Measurements from ENCODE around the gene DNTT.

Gene DNTT

GRCh38 chr10:96275685-96276418 is 28.4 kb upstream of the DNTT start:
- no peak for DNase-seq (ENCODE audit: extremely low read depth in 1 of 2, low read depth in 1 of 2)

GRCh38 chr10:96276426-96276825 is 27.8 kb upstream of the DNTT start:
- DNase-seq (ENCODE audit: extremely low read depth in 1 of 2, low read depth in 1 of 2) = no peak

DNA sequence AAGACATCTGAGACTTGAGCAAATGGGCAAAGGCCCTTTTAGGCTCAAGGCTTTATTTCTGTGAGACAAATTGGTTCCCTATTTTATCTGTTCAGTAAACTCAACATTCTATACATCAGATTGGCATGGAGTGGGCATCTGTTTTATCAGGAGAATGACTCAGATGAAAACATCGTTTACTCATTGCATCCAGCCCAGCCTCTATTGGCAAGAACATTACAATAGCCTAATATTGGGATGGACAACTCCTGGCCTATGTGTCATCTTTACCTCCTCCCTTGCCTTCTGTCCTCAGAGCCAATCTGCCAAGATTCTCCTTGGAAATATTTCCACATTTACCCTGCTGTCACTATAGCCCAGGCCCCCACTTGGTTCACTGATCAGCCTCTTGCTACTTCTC is 27.4 kb upstream of the DNTT start:
- no peak for DNase-seq (ENCODE audit: extremely low read depth in 1 of 2, low read depth in 1 of 2)

DNA sequence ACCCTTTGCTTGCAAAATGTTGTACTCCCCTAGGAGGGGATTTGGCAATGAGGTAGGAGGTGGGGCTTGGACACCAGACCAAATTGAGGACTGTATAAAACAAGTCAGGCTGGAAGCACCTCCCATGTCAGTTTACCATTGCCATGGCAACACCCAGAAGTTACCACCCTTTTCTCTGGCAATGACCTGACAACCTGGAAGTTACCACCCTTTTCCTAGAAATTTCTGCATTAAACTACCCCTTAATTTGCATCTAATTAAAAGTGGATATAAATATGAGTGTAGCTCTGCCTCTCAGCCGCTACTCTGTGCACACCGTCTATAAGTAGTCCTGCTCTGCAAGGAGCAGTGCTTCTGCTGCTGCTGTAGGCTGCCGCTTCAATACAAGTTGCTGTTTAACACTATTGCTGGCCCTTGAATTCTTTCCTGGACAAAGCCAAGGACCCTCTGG is 25.0 kb upstream of the DNTT start:
- DNase-seq (ENCODE audit: extremely low read depth in 1 of 2, low read depth in 1 of 2) = no peak

DNA sequence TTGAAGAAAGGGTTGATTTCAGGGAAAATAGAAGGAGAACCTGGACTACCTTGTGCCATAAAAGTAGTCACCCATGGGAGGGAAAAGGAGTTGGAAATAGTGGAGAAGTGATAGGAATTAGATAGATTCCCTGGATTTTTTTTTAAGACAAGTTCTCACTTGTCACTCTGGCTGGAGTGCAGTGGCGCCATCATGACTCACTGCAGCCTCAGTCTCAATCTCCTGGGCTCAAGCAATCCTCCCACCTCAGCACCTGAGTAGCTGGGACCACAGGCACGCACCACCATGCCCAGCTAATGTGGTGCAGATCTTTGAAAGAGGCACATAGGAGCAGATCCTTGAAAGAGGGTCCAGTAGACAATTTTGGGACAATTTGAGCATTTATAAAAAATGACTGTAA is 23.4 kb upstream of the DNTT start:
- no peak for DNase-seq (ENCODE audit: extremely low read depth in 1 of 2, low read depth in 1 of 2)

- DNase-seq (ENCODE audit: extremely low read depth in 1 of 2, low read depth in 1 of 2) = no peak
Observed at GRCh38 chr10:96281444-96282029, 22.7 kb upstream of the DNTT start.

- DNase-seq (ENCODE audit: extremely low read depth in 1 of 2, low read depth in 1 of 2) = no peak
Observed at GRCh38 chr10:96283351-96283750, 20.9 kb upstream of the DNTT start.

GRCh38 chr10:96283756-96284155 is 20.5 kb upstream of the DNTT start:
- no peak for DNase-seq (ENCODE audit: extremely low read depth in 1 of 2, low read depth in 1 of 2)

GRCh38 chr10:96285331-96285752 is 18.9 kb upstream of the DNTT start:
- no peak for DNase-seq (ENCODE audit: extremely low read depth in 1 of 2, low read depth in 1 of 2)

- no peak for DNase-seq (ENCODE audit: extremely low read depth in 1 of 2, low read depth in 1 of 2)
Observed at GRCh38 chr10:96287392-96288105, 16.7 kb upstream of the DNTT start.

GRCh38 chr10:96288151-96288621 is 16.0 kb upstream of the DNTT start:
- DNase-seq (ENCODE audit: extremely low read depth in 1 of 2, low read depth in 1 of 2) = no peak

DNA sequence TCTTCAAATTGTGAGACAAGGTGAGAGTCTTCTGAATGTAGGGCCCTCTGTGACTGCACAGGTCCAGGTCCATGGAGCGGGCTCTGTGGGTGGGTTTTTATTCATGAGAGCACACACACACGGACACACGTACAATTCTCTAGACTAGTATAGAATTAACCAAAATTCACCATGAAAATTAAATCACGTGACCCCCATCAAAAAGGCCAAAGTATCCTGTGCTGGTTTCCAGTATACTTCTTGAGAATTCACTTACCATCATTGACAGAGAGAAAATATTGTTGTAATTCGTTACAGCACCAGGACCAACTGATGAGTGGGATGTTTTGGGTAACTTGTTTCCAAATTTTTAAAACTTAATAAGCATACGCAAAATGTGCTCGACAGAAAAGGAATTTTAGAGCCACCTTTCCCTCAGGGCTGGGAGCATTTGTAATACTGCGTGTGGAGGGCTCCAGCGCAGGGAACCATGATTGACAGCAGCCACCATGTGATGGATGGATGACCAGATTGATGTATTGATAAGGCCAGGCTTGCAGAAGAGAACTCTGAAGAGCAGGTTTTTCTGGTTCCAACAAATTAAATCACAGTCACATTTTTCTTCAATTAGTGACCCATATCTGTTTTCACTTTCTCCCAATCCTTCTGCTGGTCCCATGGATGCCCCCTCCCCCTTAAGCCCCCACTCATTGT is 14.9 kb upstream of the DNTT start:
- no peak for DNase-seq (ENCODE audit: extremely low read depth in 1 of 2, low read depth in 1 of 2)

- no peak for DNase-seq (ENCODE audit: extremely low read depth in 1 of 2, low read depth in 1 of 2)
Observed at GRCh38 chr10:96290368-96291133, 13.7 kb upstream of the DNTT start.

DNA sequence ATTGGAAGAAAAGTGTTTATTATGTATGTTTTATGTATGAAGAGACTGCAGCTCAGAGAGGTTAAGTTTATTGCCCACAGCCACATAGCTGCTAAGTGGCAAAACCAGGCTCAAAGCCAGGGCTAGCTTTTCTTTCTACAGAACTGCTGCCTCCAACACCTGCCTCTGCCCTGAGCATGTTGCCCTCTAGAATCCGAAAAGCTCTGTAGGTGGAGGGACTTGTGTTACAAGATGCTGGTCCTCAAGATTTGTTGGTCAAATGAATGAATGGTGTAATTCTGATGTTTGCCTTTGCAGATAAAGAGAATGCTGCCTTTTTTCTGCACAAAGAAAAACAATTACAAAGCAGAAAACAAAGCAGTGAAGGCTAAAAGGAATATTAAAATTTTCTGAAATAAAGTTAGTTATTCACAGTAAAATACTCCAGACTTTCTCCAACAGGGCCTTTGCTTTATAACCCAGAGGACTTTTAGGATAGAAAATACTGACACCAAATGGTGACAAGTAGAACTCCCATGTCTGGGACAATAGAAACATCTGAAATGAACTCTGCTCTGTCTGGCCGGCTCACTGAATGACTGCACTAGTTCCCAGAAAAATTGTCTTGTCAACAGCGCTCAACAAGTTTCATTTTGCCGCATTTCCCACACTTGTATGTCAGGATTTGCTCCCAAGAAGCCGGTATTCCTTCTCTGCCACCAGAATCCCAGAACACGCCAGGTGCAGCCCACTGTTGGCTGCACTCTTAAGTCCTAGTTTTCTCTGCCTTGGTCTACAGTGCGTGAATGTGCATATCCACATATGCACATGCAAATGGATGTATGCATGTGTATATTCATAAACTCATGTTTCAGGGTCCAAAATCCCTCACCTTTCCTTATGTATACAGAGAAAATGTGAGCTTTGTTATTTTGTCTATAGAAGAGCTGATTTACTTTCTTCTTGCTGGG is 11.0 kb upstream of the DNTT start:
- DNase-seq (ENCODE audit: extremely low read depth in 1 of 2, low read depth in 1 of 2) = no peak

- DNase-seq (ENCODE audit: extremely low read depth in 1 of 2, low read depth in 1 of 2) = no peak
Observed at GRCh38 chr10:96295475-96295874, 8.8 kb upstream of the DNTT start.

DNA sequence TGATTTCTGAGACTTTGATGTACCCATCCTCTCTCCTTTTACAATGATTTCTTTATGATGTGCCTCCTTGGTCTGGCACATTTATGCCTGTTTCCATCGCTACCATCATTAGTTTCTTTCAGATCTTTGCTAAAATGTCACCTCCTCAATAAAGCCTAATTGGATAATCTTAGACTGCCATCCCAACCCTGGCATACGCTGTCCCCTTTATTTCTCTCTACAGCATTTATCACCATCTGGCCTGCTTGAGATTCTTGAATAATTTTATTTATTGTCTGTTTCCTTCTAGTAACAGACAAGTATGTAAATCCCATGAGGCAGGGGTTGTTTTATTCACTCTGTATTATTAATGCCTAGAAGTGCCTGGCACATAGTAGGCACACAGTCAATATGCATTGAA is 6.7 kb upstream of the DNTT start:
- no peak for DNase-seq (ENCODE audit: extremely low read depth in 1 of 2, low read depth in 1 of 2)

GRCh38 chr10:96298362-96298761 is 5.9 kb upstream of the DNTT start:
- no peak for DNase-seq (ENCODE audit: extremely low read depth in 1 of 2, low read depth in 1 of 2)

GRCh38 chr10:96299383-96299782 is 4.9 kb upstream of the DNTT start:
- no peak for DNase-seq (ENCODE audit: extremely low read depth in 1 of 2, low read depth in 1 of 2)

DNA sequence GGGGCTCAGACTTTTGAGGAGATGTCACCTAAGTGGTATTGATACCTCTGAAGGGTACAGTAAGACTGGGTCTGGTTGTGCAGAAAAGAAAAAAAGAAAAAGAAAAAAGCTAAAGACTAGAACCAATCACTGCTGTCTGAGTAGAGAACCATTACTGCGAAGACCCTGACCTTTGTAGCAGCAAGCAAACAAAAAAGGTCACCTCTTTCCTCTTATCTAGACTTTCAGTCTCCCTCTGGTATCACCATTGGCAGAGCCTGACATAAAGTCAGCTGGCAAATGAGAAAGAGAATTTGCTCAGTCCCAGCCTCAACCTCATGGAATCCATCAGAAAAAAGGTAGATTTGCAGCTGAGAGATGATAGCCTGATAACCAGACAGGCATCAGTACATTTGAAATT is 2.6 kb upstream of the DNTT start:
- DNase-seq (ENCODE audit: extremely low read depth in 1 of 2, low read depth in 1 of 2) = no peak

DNA sequence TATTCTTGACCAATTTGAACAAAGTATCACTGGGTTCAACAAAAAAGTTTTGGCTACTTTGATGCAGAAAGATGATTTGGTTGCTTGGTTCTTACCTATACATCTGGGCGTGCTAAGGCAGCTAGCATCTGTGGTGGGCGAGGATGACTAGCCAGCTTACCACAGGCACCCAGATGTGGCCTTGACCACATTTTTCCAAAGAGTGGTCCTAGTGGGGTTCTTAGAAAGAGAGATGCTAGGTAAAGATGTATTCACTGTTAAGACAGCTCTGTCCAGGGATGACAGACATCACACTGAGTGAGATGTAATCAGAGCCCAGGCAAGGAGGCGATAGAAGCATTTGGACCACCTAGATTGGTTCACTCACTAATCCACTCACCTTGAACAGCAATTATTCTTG is 785 bp downstream of the DNTT start:
- no peak for DNase-seq (ENCODE audit: extremely low read depth in 1 of 2, low read depth in 1 of 2)
